Peyer's patch (tissue), 4 donors: ENCODE data around the gene PMPCB. TPM values are rescaled to one million over a fixed set of nuclear protein-coding genes. Genes with fewer than 3 reads are reported as not detected.
"Not testable (repeated sequence)": the region's sequence is repeated elsewhere in the genome, so short reads cannot be mapped to it uniquely, and the experiment has no call there.

ENCODE experiments used
- DNase-seq, 3 donors: peaks; one replicate each; pipeline ENCODE4 v3.0.0-alpha.2; 2017 to 2019
- H3K27ac ChIP-seq, 4 donors: fragments of 200-600 bp; sonication (generic); one replicate each; pipeline ENCODE4 v1.5.1; 2016 to 2019
- H3K27me3 ChIP-seq, 2 donors: fragments of 200-600 bp; sonication (generic); one replicate each; pipeline ENCODE4 v1.5.1; 2019
- H3K36me3 ChIP-seq, 3 donors: fragments of 200-600 bp; sonication (generic); one replicate each; pipeline ENCODE4 v1.5.1; 2016 to 2019
- H3K4me1 ChIP-seq, 4 donors: fragments of 200-600 bp; sonication (generic); one replicate each; pipeline ENCODE4 v1.5.1; 2016 to 2019
- H3K4me3 ChIP-seq, 4 donors: fragments of 200-600 bp; sonication (generic); 1 replicate in 3 of 4; 2 replicates in 1 of 4; pipeline ENCODE4 v1.5.1; 2016 to 2019; ENCODE audit warnings: mild to moderate bottlenecking in 1 of 4
- H3K9me3 ChIP-seq, 4 donors: fragments of 200-600 bp; sonication (generic); one replicate each; pipeline ENCODE4 v1.5.1; 2016 to 2019; ENCODE audit warnings: mild to moderate bottlenecking in 1 of 4
- CTCF ChIP-seq, 6 experiments: fragments of 450-650 bp in 4 of 6; fragments of 200-600 bp in 2 of 6; sonication (generic) in 1 of 6; IDR thresholded peaks; one replicate each; pipeline ENCODE4 v1.5.1; 2017 to 2019; ENCODE audit warnings: antibody characterized with exemption in 6 of 6, mild to moderate bottlenecking in 3 of 6, moderate library complexity in 1 of 6
- POLR2A ChIP-seq, 2 donors: fragments of 450-650 bp; IDR thresholded peaks; one replicate each; pipeline ENCODE4 v1.5.1; 2017; ENCODE audit warnings: antibody characterized with exemption in 2 of 2, mild to moderate bottlenecking in 2 of 2, moderate library complexity in 2 of 2
- total RNA-seq, 4 donors: library from RNA; depleted of rRNA; stranded (reverse); fragments of >200 nt; gene quantifications; one replicate each; pipeline ENCODE4 v1.1.0, GENCODE V29; 2016

The PMPCB gene
- 10 to 100 TPM; 35.5 to 48.2 (median 37.7) TPM for total RNA-seq

DNA sequence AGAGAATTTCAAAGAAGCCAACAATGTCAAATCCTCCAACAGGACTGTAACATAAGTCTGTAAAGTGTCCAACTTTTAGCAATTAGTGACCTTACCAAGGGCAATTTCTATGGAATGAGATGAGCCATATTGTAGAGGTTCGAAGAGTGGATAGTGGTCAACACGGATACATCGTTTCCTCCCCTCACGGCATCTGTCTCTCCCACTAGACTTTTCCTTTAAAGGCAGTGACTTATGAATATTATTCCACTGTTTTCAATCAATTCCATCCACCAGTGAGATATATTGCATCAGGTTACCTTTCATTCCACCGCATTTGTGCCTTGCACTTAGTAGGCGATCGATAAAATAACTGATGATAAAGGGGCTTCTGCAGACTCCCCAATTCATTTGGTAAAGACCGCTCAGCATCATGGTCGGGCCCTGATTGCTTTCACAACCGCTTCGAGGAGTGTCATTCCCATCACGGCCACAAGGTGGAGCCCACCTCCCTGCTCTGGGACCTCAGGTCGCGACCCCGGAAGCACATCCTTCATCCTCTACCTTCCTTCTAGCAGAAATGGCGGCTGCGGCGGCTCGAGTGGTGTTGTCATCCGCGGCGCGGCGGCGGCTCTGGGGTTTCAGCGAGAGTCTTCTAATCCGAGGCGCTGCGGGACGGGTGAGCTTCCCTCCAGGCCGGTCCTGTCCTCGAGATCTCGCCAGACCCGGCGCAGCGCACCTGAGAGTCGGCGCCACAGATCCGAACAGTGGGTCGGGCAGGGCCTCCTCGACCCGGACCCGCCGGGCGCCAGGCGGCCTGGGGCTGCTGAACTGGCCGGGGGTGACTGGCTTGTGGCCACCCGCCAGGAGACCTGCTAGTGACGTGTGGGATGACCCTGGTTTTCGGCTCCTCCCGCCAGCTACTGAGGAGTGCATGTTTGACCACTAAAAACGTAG is at the start of gene PMPCB:
Gene PMPCB (plus strand): TSS at position 535 of the 936 bp plus-strand sequence. CDS start 25 bp downstream, at position 560.
- Histone ChIP-seq H3K4me3 (peak within 1 kb of the TSS; percentile 65 to 99 (median 88)), H3K27ac (peak within 1 kb of the TSS; percentile 75 to 85 (median 81)), H3K4me1 (peaks cover 0 to 11% (median 4%) of the 10 kb centered on the region in 4 donors), H3K36me3 (peaks cover 0 to 30% (median 0%) of the 10 kb centered on the region in 3 donors), H3K9me3 (no peaks in the 10 kb centered on the region), H3K27me3 (no peaks in the 10 kb centered on the region)
- DNase-seq, result peak; percentile 95 to 99 (median 97)
- TF ChIP-seq CTCF (IDR thresholded peaks at IDR 0.05) (peak; percentile 90 to 97 (median 96)), POLR2A (IDR thresholded peaks at IDR 0.05) (peak in 1 of 2 donors; percentile 46)

DNA sequence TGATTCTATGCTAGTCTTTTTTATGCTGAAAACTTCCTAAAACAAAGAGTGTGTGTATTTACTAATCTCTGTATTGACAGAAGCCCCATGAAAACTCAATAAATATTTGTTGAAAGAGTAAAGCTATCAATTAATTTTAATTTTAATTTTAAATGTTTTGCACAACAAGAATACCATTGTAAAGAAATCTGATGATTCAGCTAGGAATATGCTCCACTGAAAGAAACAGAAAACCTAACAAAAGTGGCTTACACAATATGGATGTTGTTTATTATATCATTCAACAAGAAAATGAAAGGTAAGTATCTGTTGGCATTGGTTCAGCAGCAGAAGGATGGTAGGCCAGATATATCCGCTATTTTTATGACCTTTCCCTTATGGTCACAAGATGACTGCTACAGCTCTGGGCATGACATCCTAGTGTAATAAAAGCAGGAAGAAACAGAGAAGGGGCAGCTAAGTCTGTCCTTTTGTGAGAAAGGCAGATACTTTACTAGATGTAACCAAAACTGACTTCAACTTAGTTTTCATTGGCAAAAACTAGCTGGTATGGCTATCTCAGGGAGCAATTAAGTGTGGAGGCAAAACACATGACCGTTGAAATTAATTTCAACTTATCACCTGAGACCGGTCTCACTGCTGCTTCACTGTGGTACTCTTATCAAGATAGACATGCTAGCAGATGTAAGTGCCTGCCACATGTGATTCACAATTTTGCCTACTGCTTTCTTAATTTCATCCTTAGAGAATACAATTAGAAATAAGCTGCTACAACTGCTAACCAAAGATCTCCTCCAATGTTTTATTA is 43.3 kb upstream of the PMPCB start:
- H3K4me3 ChIP-seq, H3K27ac ChIP-seq, DNase-seq, H3K36me3 ChIP-seq, H3K4me1 ChIP-seq, H3K27me3 ChIP-seq, H3K9me3 ChIP-seq: not testable (repeated sequence)

DNA sequence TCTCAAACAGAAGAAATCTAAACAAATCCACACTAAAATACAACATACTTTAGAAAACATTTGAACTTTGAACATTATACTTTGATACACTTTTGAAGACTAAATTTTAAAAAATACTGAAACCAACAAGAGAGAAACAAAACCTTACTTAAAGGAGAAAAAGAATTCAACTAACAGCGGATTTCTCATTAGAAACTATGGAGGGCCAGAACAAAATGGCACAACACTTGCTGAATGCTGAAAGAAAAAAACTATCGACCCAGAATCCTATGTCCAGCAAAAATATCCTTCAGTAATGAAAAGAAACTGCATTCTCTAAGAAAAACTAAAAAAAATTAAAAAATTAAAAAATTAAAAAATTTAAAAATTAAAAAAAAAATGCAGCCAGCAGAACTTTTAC is 33.2 kb upstream of the PMPCB start:
- H3K36me3 ChIP-seq, H3K27ac ChIP-seq, H3K27me3 ChIP-seq, H3K4me3 ChIP-seq, H3K9me3 ChIP-seq, DNase-seq, H3K4me1 ChIP-seq: not testable (repeated sequence)

- not testable (repeated sequence) for H3K27ac ChIP-seq, DNase-seq, H3K9me3 ChIP-seq, H3K4me3 ChIP-seq, H3K27me3 ChIP-seq, H3K36me3 ChIP-seq, H3K4me1 ChIP-seq
Measured at GRCh38 chr7:103266229-103266628, 31.0 kb upstream of the PMPCB start.

GRCh38 chr7:103273374-103273773 is 23.9 kb upstream of the PMPCB start:
- H3K36me3 ChIP-seq, result not testable (repeated sequence)

GRCh38 chr7:103274867-103275266 is 22.4 kb upstream of the PMPCB start:
- H3K4me3 ChIP-seq, H3K9me3 ChIP-seq, H3K27me3 ChIP-seq, DNase-seq, H3K4me1 ChIP-seq, H3K27ac ChIP-seq, H3K36me3 ChIP-seq: not testable (repeated sequence)

More at GRCh38 chr7:103273374-103273773, 23.9 kb upstream of the PMPCB start:
- not testable (repeated sequence) for H3K4me3 ChIP-seq, H3K9me3 ChIP-seq, H3K4me1 ChIP-seq, H3K27me3 ChIP-seq, H3K27ac ChIP-seq, DNase-seq

GRCh38 chr7:103278195-103278594 is 19.0 kb upstream of the PMPCB start:
- H3K27ac ChIP-seq, H3K36me3 ChIP-seq, H3K4me3 ChIP-seq, DNase-seq, H3K27me3 ChIP-seq, H3K9me3 ChIP-seq: not testable (repeated sequence)
- H3K4me1 ChIP-seq, result peaks cover 0 to 11% (median 0%) of the 10 kb centered on the region in 4 donors

DNA sequence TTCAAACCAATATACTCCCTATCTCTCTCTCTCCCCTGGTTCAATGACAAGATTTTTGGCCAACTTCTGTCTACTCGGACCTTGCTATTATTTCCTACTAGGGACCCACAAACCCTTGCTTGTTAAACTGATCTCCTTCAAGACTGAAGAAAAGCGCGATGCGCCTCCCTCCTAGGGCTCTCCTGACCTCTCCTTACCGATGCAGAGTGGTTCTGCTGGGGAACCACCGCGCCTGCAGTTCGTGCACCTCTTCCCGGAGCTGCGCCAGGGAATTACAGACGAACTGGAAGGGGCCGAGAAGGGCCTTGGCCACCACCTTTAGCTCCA is 17.6 kb upstream of the PMPCB start:
- Histone ChIP-seq H3K4me3 (peak overlapping the region; percentile 41 to 66 (median 59)), H3K27ac (peak overlapping the region in 3 of 4 donors; percentile 19 to 80 (median 28)), H3K4me1 (peaks cover 0 to 11% (median 0%) of the 10 kb centered on the region in 4 donors)
- H3K9me3 ChIP-seq, DNase-seq, H3K27me3 ChIP-seq, H3K36me3 ChIP-seq: not testable (repeated sequence)

DNA sequence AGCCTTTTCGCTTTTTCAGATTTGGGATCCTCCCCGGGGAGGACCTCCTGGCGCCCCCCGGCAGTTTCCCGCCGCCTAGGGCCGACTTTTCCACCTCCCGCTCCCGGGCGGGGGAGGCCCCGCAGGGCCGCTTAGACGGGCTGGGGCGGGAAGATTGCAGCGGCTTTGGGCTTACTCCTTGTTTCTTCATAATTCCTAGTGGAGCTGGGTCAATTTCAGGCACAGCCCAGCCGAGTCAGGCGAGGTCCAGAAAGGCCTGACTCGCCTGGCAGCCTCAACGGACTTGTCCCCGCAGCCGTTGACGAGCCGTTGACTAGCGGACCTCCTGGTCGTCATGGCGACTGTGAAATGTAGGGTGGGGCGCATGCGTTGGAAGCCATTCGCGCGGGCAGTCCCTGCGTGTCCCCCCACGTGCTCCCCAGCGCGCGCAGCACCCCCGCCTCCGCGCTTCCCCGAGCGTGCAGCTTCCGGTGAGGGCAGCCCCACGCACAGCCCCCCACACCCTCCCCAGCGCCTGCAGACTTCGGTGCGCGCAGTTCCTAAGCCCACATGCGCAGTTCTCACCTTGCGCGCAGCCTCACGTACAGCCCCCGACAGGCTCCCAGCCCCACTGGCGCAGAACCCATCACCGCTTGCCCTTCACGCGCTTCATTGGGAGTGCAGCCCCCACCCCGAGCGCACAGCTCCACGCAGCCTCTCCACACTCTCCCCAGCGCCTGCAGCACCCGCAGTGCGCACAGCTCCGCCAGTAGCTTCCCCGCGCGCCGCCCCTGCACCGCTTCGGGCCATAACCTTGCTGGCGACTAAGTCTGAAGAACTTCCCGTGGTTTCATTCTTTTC is 17.1 kb upstream of the PMPCB start:
- H3K27me3 ChIP-seq, H3K36me3 ChIP-seq, H3K9me3 ChIP-seq: not testable (repeated sequence)
- Histone ChIP-seq H3K4me1 (peaks cover 0 to 11% (median 0%) of the 10 kb centered on the region in 4 donors), H3K4me3 (peak overlapping the region; percentile 41 to 66 (median 59)), H3K27ac (peak overlapping the region; percentile 32 to 80 (median 61))
- DNase-seq, result peak; percentile 67 to 93 (median 82)

DNA sequence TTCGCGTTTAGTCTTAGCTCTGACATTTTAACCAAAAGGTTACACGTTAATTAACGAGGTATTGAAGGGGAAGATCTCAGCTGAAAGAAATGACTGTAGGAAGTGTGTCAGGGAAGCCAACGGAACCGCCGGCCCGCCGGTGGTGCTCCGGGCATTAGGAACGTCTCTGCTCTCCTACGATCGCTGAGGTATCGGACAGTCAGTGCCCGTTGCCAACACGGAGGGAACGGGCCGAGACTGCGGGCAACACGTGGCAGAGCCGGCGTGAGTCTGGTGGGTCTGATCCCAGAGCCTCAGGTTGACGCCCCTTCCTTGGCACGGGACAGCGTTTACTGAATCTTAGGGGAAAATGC is 16.5 kb upstream of the PMPCB start:
- peak; percentile 17 to 51 (median 51) for DNase-seq

More for the DNA sequence above, 16.5 kb upstream of the PMPCB start:
- peak overlapping the region; percentile 41 to 66 (median 59) for H3K4me3 ChIP-seq
- not testable (repeated sequence) for H3K9me3 ChIP-seq, H3K27me3 ChIP-seq, H3K36me3 ChIP-seq
- H3K27ac ChIP-seq, result peak overlapping the region; percentile 32 to 80 (median 61)
- peaks cover 0 to 11% (median 0%) of the 10 kb centered on the region in 4 donors for H3K4me1 ChIP-seq
